ENCODE measurements around the gene NCK1.
A peak's percentile ranks its signal among the peaks of the same experiment; 100 is the strongest.

Gene NCK1

GRCh38 chr3:136861890-136862616 is at the start of gene NCK1:
TSS of gene NCK1 (plus strand) at chr3:136862208. CDS start at chr3:136928002, 65,794 bp downstream.
- peak; percentile 97 to 98 for DNase-seq

GRCh38 chr3:136817448-136817847 is 44.6 kb upstream of the NCK1 start:
- no peak for DNase-seq

DNA sequence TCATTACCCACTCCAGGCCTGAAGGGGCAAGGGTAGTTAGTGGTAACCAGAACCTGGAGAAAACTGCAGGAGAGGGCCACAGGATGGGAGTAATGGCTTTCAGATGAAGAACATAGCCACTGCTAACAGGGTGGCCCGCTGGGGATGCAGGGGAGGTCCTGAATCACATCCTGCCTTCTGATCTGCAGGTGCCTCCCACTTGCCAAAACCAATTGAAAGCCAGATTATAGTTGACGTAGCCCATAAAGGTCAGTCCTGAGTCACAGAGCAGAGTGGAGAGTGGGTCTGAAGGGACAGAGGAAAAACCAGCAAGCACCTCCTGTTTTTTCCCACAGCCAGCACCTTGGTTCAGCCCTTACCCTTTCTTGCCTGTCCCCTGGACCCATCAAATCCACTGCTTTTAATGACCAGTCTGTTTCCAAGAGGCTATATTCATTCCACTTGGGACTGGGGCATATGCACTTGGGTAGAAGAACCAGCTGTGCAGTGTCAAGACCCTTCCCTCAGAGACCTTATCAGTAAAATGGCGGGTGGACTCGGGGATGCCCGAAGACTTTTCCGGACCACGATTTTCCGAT is 43.7 kb upstream of the NCK1 start:
- DNase-seq, result peak; percentile 50 to 66

- DNase-seq, result peak; percentile 45 to 52
Measured at GRCh38 chr3:136818769-136819391, 43.1 kb upstream of the NCK1 start, which contains the start of gene SLC35G2. TSS of gene SLC35G2 (plus strand) at chr3:136819126. CDS start at chr3:136854461, 35,335 bp downstream.

DNA sequence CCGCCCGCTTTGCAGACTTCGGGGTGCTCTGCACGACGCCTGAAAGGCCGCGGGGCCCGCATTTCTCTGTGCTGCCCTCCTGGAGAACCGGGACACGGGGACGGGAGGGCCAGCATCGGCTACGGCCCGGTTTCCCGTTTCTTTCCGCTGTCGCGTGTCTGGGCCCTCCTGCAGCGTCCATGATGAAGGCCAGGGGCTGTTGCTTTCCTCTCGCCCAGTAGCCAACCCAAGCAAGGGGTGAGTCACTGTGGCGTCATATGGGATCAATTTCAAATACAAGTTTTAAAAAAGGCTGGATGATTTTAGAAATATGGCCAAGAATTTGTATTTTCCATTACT is 42.6 kb upstream of the NCK1 start:
- peak; percentile 38 to 47 for DNase-seq

GRCh38 chr3:136819731-136820679 is 42.0 kb upstream of the NCK1 start:
- DNase-seq, result peak; percentile 30 to 43

DNA sequence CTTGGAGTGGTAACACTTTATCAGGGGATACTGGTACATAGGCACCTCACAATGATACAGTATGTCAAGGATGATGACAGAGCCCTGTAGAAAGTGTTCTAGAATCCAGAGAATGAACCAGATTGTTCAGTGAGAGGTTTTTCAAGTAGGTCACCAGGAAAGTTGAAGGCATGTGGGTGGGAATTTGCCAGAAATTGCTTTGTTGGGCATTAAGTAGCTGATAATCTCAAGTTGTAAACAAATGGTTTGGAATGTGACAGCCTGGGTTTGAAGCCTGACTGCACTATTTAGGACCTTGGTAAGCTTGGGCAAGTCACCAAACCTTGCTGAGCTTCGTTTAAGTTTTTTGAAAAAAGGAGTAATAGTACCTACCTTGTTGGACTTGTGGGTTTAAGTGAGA is 30.5 kb upstream of the NCK1 start:
- DNase-seq, result no peak

- DNase-seq, result no peak
Measured at GRCh38 chr3:136835089-136835812, 26.8 kb upstream of the NCK1 start.

- DNase-seq, result no peak
Measured at GRCh38 chr3:136835813-136836510, 26.0 kb upstream of the NCK1 start.

DNA sequence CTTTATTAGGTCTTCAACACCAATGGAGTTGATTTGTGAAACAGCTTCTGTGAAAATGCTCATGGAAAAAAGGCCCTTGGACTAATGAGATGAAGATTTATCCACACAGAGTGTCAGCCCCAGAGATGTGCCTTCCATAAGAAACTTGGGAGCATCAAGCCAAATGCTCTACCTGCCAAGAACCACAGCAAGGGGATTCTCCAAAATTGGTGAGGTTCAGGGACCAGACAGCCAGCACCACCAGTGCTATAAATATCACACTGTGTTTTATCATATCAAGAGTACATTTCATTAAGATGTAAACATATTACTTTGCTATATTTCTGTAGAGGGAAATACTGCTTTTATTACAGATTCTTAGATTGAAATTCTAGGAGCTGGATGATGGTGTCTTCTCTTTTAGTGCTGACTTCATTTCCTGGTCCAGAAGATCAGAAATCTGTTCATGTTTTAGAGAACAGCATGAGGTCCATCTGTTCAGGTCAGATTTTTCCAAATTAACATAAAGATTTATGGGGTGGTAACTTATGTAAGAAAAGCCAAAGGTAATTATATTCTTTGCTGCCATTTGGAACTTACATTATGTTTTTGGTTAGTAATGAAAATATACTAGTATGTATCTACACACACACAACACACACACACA is 25.4 kb upstream of the NCK1 start:
- no peak for DNase-seq

GRCh38 chr3:136838641-136839555 is 23.1 kb upstream of the NCK1 start:
- no peak for DNase-seq

DNA sequence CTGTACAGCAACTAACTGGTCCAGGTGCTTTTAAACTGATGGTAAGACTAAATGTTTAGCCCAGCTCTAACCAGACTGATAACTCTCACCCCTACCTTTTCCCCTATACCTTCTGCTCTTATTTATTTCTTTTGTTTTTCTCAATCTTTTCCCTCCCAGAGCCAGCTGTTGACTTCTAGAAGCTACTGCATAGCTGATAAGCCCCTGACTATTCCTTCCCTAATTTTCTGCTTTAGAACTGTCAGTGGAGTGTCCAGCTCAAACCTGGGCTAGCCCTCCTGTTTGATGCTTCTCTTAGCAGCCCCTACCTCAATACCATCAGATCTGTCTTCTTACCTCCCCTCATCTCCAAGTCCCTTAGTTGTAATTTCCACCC is 22.5 kb upstream of the NCK1 start:
- DNase-seq, result no peak

GRCh38 chr3:136840252-136840651 is 21.8 kb upstream of the NCK1 start:
- no peak for DNase-seq

DNA sequence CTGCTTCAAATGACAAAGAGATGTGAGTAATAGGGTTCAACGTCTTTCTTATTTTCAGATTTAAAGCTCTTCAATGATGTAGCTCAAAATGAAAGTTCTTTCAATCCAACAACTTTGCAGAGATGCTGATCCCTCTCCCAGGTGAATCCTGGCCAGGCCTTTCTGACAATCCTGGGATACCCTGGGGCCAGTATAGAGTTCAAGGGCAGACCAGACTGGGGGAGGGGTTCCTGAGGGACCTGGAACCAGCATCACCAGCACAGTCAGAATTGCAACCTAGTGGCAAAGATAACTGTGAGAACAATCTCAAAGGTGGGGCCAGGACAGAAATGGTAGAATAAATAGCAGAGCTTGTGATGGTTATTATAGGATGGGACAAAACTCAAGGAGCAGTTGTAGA is 19.7 kb upstream of the NCK1 start:
- no peak for DNase-seq

DNA sequence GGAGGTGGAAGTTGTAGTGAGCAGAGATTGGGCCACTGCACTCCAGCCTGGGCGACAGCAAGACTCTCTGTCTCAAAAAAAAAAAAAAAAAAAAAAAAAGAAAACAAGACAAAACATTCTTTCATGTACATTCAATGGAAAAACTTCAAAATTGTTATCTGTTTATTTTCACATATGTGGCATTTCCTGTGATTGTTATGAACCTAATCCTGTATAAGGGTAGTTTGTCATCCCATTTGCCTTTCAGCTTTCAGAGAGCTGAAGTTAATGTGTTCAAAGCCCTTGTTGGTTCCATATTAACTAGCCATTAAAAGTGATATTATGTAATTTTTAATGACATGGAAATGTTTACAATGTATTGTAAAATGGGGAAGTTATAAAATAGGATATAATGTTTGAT is 17.3 kb upstream of the NCK1 start:
- no peak for DNase-seq

DNA sequence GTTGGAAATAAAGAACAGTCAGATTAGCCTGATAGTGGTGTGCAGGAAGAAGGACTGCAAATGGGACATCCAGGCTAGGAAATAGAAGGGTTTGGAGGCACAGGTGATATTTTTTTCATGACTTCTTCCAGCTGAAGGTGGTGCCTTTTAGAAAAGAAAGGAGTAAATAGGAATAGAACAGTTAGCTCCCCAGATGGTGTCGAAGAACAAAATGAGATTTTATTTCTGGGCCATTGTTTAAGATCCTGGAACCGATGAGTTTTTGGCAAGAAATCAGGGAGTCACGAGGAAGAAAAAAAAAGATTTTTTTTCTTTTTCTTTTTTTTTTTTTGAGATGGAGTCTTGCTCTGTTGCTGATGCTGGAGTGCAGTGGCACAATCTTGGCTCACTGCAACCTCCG is 9.8 kb upstream of the NCK1 start:
- DNase-seq, result no peak

DNA sequence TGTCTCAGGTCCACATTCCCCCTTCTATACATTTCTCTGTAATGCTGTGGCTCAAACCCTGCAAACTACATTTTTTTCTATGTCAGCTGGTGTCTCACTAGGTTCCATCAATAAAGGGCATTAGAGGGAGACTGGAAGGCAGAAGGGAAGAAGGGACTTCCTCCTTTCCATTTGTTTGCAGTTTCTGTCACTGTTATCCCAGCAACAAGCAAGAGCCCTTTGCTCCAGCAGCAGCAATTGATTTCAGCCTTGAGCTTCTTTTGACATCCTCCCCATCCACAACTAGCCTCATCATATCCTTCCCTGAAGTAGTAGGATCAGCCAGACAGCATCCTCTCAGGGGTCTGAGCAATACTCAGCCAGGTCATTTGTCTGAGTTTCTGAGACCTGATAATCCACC is 5.3 kb upstream of the NCK1 start:
- DNase-seq, result no peak

GRCh38 chr3:136858381-136858780 is 3.6 kb upstream of the NCK1 start:
- DNase-seq, result no peak

- no peak for DNase-seq
Measured at GRCh38 chr3:136860541-136860940, 1.5 kb upstream of the NCK1 start.

Measured in activated CD4-positive, alpha-beta T cell treated with anti-CD3 and anti-CD28 coated beads, Interleukin-2, amount 50 U/mL, for 48 hours (primary cell).